ENCODE data around the gene KLK12. TPM values are rescaled to one million over a fixed set of nuclear protein-coding genes. Genes with fewer than 3 reads are reported as not detected.

KLK12 gene
- total RNA-seq, 1 experiment from 2014 or later: not detected

DNA sequence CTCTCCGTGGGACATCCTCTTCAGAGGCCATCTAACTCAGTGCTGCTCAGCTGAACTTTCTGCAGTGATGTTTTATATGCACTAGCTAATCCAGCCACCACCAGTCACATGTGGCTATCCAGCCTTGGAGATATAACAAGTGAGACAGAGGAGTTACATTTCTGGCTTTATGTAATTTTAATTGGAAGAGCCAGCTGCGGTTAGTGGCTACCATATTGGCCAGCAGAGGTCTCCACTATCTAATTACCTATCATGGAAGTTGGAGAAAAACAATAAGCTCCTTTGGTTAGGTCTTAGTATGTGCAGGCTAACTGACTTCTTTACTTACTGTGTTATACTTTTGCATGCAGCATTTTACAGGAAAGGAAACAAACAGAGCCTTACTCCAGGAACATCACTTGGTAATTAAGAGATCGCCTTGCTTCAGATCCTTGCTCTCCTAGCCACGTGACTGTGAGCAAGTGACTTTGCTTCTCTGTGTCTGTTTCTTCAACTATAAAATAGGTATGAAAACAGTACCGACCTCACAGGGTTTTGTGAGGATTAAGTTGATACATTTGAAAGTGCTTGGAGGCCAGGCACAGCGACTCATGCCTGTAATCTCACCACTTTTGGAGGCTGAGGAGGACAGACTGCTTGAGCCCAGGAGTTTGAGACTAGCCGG, 13.7 kb downstream of the KLK12 start:
- Histone ChIP-seq H4K8ac (replicated peaks; ENCODE audit: insufficient read length, low read depth, low read length) (no peak overlapping the region), H3K4me2 (ENCODE audit: insufficient read depth, insufficient read length, low read length) (no peak overlapping the region), H2BK15ac (ENCODE audit: low read depth, low read length) (no peak overlapping the region), H3K23me2 (ENCODE audit: insufficient read length, low read depth, low read length, poor library complexity, severe bottlenecking) (peaks cover 16% of the 10 kb centered on the region), H3K27me3 (ENCODE audit: insufficient read depth, low read length) (no peaks in the 10 kb centered on the region; the same call in 1 of the 2 replicates), H2AK5ac (ENCODE audit: insufficient read length, low read length) (no peak overlapping the region), H3K9me3 (ENCODE audit: control insufficient read depth, low read depth, low read length) (no peaks in the 10 kb centered on the region), H2BK12ac (ENCODE audit: insufficient read length, low read depth, low read length) (no peak overlapping the region), H4K20me1 (ENCODE audit: control insufficient read depth, insufficient read depth, insufficient read length) (no peaks in the 10 kb centered on the region), H3K23ac (ENCODE audit: insufficient read length, low read depth, low read length) (no peak overlapping the region), H3K18ac (ENCODE audit: insufficient read length, low read depth, low read length) (no peak overlapping the region), H2BK5ac (ENCODE audit: insufficient read length, low read length) (no peak overlapping the region), H3K79me2 (ENCODE audit: insufficient read depth, low read length) (no peaks in the 10 kb centered on the region), H3T11ph (ENCODE audit: low read length) (no peak overlapping the region), H3K4me1 (ENCODE audit: insufficient read depth, low read length) (no peaks in the 10 kb centered on the region), H2BK120ac (ENCODE audit: low read depth, low read length, poor library complexity, severe bottlenecking) (no peak overlapping the region), H4K5ac (ENCODE audit: insufficient read length, low read depth, low read length) (no peak overlapping the region), H3K9ac (ENCODE audit: extremely low read depth, insufficient read length, low read length) (no peak overlapping the region), H2AFZ (ENCODE audit: low read length) (no peak overlapping the region), H3K14ac (ENCODE audit: insufficient read depth, low read length) (no peak overlapping the region), H3K4ac (ENCODE audit: low read depth, low read length) (no peak overlapping the region), H3K79me1 (ENCODE audit: insufficient read depth, low read depth, low read length, poor library complexity, severe bottlenecking) (no peaks in the 10 kb centered on the region), H3K27ac (ENCODE audit: insufficient read length, low read depth, low read length) (no peak overlapping the region), H3K56ac (ENCODE audit: insufficient read length, low read depth, low read length) (no peak overlapping the region), H2BK20ac (ENCODE audit: low read depth, low read length, poor library complexity, severe bottlenecking) (no peak overlapping the region), H4K91ac (ENCODE audit: insufficient read length, low read depth, low read length) (no peak overlapping the region)
- Mint-ChIP-seq H3K4me3 (no peak overlapping the region), H3K27ac (no peak overlapping the region), H3K9me3 (peaks cover 0 to 13% of the 10 kb centered on the region in 2 experiments; a peak in 3 of 5 replicates), H3K4me1 (peaks cover 29 to 46% of the 10 kb centered on the region in 2 experiments), H3K27me3 (ENCODE audit: low read depth) (peaks cover 53% of the 10 kb centered on the region), H3K36me3 (ENCODE audit: insufficient read depth in 1 of 3, low read depth in 3 of 3) (peaks cover 0 to 2% (median 0%) of the 10 kb centered on the region in 3 experiments; a peak in 2 of 7 replicates)
- TF ChIP-seq, protein P1, sequence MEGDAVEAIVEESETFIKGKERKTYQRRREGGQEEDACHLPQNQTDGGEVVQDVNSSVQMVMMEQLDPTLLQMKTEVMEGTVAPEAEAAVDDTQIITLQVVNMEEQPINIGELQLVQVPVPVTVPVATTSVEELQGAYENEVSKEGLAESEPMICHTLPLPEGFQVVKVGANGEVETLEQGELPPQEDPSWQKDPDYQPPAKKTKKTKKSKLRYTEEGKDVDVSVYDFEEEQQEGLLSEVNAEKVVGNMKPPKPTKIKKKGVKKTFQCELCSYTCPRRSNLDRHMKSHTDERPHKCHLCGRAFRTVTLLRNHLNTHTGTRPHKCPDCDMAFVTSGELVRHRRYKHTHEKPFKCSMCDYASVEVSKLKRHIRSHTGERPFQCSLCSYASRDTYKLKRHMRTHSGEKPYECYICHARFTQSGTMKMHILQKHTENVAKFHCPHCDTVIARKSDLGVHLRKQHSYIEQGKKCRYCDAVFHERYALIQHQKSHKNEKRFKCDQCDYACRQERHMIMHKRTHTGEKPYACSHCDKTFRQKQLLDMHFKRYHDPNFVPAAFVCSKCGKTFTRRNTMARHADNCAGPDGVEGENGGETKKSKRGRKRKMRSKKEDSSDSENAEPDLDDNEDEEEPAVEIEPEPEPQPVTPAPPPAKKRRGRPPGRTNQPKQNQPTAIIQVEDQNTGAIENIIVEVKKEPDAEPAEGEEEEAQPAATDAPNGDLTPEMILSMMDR (conservative IDR thresholded peaks at IDR 0.05): peak; percentile 85
- no peak for DNase-seq
- WGBS (ENCODE audit: extremely low coverage, insufficient read length, low lambda C conversion rate): no CpG with 5 or more reads among the region's 7 CpGs
